D341Med (cell line): Measurements from ENCODE around the gene CDC14B.
"Not testable (repeated sequence)": the region's sequence is repeated elsewhere in the genome, so short reads cannot be mapped to it uniquely, and the experiment has no call there.

Source experiments
- DNase-seq: peaks from one replicate; pipeline ENCODE4 v3.0.0; 2012; ENCODE audit warnings: low spot score

CDC14B gene

DNA sequence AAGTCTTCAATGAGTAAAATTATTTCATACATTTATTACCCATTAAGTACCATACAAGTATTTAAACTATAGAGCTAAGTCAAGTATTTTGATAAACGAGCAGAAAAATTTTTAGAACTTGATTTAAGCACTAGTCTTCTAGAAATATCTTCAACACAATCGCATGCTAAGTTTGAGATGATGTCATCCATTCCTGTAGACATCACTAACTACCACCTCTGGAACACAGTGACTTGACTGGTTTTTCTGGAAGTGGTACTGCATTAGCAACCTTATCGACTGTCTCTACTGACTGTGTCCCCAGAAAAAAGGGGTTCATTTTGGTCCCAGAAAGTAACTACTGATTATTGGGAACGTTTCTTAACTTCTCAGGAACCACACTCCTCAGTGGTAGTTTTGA, 69.0 kb downstream of the CDC14B start:
- DNase-seq, result no peak

DNA sequence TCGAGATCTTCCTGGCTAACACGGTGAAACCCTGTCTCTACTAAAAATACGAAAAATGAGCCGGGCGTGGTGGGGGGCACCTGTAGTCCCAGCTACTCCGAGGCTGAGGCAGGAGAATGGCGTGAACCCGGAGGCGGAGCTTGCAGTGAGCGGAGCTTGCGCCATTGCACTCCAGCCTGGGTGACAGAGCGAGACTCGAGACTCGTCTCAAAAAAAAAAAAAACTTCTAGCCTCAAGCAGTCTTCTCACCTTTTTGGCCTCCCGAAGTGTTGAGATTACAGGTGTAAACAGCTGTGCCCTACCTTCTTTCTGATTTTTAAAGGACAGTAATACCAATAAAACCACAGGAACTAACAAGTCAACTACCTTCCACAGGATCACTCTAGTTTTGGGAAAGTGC, 76.5 kb downstream of the CDC14B start:
- DNase-seq, result not testable (repeated sequence)

DNA sequence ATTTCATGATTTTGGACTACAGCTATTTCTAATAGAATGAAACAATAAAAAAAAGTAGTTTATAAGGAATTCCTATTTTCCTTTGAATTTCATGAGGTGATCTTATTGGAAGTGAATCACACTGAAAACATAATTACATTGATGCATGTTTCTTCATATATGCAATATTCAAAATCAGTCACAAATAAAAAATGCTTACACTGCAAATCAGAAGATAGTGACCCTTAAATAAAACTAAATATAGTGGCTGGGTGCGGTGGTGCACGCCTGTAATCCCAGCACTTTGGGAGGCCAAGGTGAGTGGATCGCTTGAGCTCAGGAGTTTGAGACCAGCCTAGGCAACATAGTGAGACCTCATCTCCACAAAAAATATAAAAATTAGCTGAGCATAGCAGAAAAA, 79.5 kb downstream of the CDC14B start:
- no peak for DNase-seq

DNA sequence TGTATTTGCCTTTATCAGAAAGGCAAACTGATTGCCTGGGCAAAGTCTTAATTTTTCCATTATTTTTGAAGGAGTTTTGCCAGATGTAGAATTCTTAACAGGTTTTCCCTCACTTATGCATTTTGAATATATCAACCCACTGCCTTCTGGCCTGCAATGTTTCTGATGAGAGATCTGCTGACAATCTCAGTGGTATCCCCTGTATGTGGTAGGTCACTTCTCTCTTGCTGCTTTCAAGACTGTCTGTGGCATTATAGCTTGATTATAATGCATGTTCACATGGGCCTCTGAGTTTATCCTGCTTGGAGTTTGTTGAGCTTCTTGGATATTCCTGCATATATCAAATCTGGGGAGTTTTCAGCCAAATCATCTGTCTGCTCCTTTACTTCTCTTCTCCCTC, 87.5 kb downstream of the CDC14B start:
- DNase-seq, result no peak

DNA sequence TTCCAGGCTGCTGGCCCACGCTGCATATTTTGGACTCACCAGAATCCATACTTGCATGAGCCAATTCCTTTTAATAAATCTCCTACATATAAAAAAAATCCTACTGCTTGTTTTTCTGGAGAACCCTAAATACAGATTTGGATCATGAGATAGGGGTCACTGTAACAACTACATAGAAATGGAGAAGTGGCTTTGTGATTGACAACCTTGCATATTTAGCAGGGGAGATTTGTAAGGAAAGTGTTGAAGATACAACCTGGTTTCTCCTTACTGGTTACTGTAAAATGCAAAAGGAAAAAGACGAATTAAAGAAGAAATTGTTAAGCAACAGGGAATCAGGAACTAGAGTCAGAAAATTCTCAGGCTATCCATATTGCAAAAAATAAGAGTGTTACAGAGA, 94.9 kb downstream of the CDC14B start:
- DNase-seq, result no peak

DNA sequence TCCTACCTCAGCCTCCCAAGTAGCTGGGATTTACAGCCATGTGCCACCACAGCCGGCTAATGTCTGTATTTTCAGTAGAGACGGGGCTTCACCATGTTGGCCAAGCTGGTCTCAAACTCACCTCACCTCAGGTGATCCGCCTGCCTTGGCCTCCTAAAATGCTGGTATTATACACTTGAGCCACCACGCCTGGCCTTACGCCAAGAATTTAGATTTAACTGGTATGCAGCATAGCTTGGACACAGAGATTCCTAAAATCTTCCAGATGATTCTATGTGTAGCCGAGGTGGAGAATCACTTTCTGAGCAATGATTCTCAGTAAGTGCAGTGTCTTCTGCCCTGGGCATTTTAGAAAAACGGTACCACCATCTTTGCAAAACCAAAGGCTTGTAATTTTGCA, 95.6 kb downstream of the CDC14B start:
- no peak for DNase-seq

DNA sequence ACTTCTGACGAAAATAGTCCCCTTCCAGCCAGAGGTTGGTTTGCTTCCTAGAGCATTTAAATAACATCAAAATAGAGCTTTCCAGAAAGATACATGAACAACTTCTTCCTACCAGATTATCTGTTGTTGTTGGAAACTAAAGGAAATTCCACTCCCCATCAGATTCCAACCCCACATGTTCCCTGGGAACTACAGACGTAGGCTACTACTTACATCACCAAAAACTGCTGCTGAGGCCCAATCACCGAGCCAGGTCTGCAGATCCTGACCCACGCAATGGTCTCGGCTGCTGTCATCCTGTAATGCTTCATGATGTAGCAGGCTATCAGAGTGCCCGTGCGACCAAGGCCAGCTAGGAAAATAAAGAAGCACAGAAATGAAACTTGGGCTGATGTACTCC, 96.3 kb downstream of the CDC14B start:
- DNase-seq, result no peak

DNA sequence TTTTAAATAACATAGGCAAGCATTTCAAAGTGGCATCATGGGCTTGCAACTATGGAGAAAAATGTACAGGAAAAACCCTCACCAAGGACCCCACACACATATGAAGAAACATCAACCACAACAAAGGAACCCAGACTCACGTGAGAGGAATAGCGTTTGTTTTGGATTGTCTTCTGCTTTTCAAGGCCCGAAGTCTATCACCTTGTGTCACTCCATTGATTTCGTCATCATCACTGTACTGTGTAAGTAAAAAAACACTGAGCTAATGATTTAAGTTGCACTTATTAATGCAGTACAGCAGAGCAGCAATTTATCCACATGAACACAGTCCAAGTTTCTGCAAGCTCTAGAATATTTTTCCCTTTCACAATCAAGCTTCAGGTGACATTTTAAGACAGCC, 97.3 kb downstream of the CDC14B start:
- no peak for DNase-seq

DNA sequence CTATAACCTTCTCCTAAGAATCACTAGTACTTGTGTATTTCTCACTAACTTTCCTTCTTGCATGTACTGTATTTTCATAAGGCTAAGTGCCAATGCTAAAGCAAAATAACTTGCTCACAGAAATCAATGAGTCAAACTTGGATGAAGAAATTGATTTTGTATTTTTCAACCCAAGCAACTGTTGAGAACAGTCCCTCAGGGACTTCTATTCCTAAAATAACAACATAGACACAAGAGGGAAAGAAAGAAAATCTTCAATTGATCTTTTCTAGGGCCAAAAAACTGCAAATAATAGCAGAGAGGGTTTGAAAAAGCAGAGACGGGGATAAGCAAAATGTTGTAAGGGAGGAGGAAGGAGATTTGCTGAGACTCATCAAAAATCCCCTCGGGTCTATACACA, 99.9 kb downstream of the CDC14B start:
- DNase-seq, result no peak

DNA sequence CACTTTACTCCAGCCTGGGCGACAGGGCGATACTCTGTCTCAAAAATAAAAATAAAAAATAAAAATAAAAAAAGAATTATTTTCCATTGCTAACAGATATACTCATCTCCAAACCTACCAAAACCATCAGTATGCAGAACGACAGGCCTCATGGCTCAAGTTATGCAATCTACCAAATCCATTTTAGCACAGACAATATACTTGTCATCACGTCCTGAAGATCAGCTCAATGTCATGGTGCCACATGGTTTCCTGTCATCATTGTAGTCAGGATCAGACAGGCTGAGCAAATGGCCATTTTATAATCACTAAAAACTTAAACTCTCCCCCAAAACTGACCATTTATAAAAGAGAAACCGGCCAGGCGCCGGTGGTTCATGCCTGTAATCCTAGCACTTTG, 100.5 kb downstream of the CDC14B start:
- no peak for DNase-seq

DNA sequence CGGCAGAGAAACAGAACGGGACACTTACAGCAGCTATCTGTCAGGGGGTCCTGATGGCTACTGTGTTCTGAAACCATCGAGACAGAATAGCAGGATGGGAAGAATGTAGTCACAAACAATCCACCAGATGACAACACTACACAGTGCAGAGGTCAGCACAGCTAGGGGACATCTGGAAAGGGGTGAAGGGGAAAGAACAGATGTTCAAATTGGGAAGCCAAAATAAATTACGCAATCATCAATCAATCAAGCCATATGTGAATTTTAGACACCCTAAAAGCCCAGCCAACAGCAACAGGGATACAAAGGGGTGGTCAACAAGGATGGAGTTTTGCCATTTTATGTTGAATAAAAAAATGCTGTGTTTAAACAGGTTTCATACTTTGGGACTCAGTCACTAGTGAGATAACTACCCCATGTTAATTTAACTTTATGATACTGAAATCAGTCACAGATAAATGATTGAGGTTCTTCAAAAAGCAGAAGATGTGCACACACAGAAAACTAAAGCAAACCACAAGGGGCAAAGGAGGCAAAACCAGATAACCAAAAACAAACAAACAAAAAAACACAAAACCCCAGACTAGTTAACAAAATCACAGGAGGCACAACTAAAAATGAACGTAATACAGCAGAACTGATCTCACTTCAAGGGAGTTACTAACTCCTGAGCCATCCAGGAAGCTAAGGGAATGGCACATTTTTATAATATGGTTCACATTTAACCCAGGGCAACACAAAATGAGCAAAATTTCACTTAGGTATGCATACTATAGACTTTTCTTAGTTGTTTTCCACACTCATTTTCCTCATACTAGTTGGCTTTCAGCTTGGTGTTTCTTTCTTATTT, 103.8 kb downstream of the CDC14B start:
- no peak for DNase-seq

DNA sequence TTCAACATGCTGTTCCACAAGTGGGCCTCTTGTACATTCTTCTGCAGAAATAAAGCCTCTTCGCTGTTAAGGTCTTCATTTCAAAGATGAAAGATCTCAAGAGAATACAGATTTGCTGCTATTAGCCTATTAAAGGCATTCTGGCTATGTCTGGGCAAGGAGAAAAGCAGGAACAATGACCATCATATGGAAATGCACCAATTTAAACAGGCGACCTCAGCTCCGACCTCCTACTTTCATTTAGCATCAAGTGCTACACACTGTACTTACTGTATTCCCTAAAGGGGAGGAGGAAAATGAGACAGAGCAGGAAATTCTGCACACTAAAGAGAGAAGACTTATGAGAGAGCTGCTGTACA, 104.9 kb downstream of the CDC14B start:
- DNase-seq, result no peak

DNA sequence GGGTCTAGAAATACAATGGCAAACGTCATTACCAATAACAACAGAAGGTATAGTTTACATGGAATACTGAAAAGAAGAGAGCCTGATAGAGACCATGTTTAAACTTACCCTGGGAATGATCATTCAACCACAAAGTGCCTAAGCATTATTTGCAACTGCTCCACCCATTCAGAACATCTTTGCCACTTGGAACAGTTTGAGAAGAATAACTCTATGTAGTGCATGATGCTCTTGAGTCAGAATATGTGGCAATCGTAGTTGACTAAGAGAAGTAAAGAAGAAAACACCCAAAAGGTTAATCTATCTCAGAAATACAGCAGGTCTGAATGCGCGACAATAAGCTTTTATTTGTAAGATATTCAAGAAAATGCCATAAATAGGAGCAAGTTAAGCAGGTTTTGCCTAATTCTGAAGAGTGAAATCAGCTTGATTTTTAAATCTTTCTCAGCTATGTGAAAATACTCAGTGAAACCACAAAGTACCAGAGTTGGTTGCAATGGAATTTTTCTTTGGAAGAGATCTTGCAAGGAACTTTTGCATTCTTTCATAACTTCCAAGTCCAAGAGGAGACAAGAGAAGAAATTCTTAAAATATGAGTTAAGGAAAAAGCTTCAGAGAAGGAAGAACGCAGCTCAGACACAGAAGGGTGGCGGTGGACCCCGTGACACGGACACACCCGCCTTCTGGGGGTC, 105.4 kb downstream of the CDC14B start:
- DNase-seq, result no peak

DNA sequence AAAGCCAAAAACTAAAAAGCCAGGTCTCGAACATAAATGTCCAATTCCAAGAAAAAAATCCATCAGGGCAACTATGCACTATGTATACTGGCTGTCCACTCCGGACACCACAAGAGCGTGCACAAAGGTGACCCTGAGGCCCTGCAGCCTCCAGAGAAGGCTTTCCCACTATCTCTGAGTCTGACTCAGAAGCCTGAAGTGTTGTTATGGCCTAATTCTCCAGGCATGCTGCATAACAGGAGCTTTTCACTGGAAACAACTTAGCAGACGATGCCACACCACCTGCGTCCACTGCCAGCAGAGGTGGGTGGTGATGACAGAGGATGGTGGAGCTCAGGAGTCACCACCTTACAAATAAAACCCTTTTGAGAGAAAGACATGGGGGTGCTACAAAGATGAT, 106.0 kb downstream of the CDC14B start:
- DNase-seq, result no peak

DNA sequence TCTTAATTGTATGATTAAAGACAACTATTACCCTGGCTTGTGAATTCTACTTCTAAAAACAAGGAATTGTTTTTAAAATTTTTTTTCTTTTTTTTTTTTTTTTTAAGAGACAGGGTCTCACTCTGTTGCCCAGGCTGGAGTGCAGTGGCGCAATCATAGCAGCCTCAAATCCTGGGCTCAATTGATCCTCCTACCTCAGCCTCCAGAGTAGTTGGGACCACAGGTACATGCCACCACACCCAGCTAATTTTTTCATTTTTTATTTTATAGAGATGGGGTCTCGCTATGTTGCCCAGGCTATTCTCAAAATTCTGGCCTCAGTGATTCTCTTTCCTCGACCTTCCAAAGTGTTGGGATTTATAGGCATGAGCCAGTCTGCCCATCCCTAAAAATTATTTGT, 107.4 kb downstream of the CDC14B start:
- DNase-seq, result no peak

DNA sequence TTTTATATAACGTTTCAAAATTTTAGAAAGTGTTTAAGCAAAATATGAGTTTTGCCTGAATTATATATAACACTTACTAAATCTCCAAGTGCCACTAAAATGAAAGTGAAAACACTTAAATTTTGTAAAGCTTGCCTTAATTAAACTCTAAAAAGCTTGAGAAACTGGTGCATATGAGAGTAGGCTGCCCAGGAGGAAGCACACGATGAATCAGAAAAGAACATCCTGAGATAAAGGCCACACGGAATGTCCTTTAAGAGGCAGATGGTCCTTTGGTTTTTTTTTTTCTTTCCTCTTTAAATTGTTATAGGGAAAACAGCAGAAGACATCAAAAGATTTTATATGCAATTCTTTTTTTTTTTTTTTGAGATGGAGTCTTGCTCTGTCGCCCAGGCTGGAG, 109.4 kb downstream of the CDC14B start:
- no peak for DNase-seq

DNA sequence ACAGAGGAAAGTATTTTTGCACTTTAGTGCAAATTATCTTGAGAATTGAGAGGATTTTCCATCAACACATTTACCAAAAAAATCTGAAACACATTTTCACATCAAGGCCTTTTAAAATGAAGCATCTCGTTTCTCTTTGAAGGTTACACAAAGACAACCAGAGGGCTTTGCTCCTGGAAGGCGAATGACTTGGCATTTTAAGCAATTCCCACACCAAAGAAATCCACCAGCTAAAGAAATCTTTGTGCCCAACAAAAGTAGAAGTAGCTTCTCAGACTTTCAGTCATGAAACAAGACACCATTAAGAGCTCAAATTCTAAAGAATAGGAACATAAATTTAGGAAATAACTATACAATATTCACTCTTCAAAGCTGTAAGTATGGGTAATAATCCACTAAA, 109.8 kb downstream of the CDC14B start:
- DNase-seq, result no peak

DNA sequence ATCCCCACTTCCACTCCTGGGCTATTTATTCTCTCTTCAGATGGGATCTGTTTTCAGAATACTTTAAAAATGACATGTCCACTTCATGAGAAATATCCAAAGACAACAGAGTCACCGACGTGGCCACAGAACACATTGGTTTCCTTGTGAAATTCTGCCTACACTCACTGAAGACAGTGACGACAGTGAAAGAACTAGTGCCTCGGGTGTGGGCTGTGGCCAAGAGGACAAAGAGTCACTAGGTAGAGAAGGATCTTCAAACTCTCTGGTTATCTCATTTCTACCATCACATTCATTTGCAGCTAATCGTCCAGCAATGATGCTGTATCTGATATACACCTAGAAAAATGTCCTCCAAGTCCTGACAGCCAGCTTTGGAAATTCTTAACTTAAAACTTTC, 110.6 kb downstream of the CDC14B start:
- no peak for DNase-seq

DNA sequence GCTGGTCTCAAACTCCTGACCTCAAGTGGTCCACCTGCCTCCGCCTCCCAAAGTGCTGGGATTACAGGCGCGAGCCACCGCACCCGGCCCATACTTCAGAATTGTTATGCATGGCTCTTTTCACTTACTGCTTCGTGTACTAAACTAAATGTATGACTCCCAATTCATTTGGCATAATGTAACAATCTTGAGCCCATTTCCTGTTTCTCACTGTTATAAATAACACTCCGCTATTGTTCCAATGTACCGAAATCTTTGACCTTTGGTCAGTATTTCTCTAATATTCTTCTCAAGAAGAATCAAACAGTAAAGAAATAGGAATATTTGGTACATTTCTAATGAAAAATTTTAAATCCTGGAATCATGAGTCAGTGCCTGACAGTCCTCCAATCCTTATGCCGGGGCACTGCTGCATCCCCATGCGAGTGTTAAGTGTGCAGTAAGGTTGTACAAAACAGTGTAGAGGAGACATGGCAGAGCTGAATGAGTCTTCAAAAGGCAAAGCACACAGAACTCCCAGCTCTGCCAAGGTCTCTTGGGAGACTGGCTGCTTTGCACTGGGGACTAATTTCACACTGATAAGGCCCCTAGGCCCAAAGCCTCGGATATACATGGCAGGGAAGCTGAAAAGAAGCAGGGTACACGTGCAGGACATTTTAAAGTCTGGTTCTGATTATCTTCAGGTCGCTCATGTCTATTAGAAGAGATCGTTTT, 111.3 kb downstream of the CDC14B start:
- no peak for DNase-seq

DNA sequence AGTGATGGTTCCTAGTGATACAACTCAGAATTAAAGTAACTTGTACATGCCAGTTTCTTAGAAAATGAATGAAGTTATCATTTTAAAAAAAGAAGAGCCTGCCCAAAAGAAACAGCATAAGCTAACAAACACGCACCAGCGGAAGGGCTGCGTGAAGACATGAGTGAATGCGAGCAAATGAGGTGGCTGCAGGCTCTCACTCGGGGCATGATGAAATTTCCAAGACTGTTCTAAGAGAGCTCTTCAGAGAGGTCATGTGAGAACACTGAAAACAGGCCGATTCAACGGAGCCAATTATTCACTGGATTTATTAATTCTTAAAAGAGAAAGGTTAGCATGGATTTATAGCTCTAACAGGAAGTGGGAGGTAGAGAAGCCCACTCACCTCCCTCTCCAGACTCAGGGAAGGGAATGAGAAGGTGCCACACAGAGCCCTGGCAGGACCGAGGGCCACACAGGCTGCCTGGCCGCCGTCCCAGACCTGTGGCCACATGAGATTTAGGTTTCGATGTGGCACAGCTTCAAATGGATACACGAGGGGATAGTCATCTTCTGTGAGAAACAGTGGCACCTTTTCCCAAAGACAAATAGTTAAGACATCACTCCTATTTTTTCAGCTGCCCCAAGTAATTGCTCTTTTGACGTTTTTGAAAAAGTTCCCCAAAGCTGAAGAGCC, 114.2 kb downstream of the CDC14B start:
- no peak for DNase-seq

DNA sequence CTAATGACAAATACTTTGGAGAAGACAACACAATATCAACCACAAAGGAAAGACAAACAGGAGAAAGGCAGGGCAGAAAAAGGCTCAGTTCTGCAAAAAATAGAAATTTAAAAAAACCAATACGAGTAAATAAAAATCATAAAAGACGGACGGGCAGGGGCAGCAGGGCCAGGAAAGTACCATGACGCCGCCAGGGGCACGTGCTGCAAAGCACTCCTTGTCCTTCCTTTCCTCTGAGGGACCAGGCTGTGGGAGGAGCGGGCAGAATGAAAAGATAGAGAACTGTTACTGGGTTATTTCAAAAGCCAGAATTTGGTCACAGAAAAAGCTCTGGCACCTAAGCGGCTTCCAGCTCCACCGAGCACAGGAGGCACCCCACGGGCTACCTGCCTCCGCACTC, 115.7 kb downstream of the CDC14B start:
- no peak for DNase-seq

DNA sequence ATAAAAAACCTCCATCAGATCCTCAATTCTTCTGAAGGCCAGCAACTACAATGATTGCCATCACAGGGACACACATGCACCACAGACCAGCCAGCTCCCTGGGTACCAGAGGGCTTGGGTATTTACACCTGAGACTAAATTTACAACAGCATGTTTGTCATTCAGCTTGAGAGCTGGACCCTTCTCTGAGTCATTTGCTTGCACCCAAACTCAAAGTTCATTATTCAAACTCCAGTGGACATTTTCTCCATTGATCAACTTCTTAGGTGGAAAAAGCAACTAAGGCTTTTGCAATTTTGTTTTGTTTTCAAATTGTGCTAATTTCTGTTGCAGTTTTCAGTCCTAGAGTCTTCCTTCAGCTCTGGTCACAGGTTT, 116.3 kb downstream of the CDC14B start:
- not testable (repeated sequence) for DNase-seq
